CD14-positive monocyte (primary cell): ENCODE data around the gene CDH4. TPM values are rescaled to one million over a fixed set of nuclear protein-coding genes. Genes with fewer than 3 reads are reported as not detected.

Source experiments
- DNase-seq, 3 donors: peaks; one replicate each; pipeline ENCODE4 v3.0.0-alpha.2; 2011 to 2022
- H2AFZ ChIP-seq: 2 replicates; pipeline ENCODE4 v1.6.0; 2012; ENCODE audit warnings: mild to moderate bottlenecking, low read depth, low read length, inconsistent platforms; ENCODE audit not compliant: insufficient read depth, poor library complexity, severe bottlenecking
- H3K27ac ChIP-seq, 2 donors: 1 replicate in 1 of 2; 2 replicates in 1 of 2; pipeline ENCODE4 v1.5.1; 2012 to 2013; ENCODE audit warnings: low read length in 2 of 2, control low read depth in 1 of 2, inconsistent platforms in 1 of 2, low read depth in 1 of 2, mild to moderate bottlenecking in 1 of 2
- H3K27me3 ChIP-seq, 2 donors: one replicate each; pipeline versions ENCODE4 v1.6.0 to v1.6.1; 2011 to 2013; ENCODE audit warnings: low read length in 2 of 2; ENCODE audit not compliant: control insufficient read depth in 2 of 2, insufficient read depth in 2 of 2
- H3K36me3 ChIP-seq, 2 donors: replicated peaks in 1 of 2; 1 replicate in 1 of 2; 2 replicates in 1 of 2; pipeline versions ENCODE4 v1.5.1 to v1.6.1; 2012 to 2013; ENCODE audit warnings: low read length in 2 of 2, control low read depth in 1 of 2, inconsistent platforms in 1 of 2, mild to moderate bottlenecking in 1 of 2; ENCODE audit not compliant: insufficient read depth in 2 of 2, control insufficient read depth in 1 of 2
- H3K4me1 ChIP-seq, 2 donors: 1 replicate in 1 of 2; 2 replicates in 1 of 2; pipeline versions ENCODE4 v1.5.1 to v1.6.1; 2012 to 2013; ENCODE audit warnings: low read length in 2 of 2, control low read depth in 1 of 2, inconsistent platforms in 1 of 2, mild to moderate bottlenecking in 1 of 2, moderate library complexity in 1 of 2; ENCODE audit not compliant: insufficient read depth in 2 of 2, control insufficient read depth in 1 of 2
- H3K4me2 ChIP-seq: replicated peaks from 2 replicates; pipeline ENCODE3; 2012; ENCODE audit warnings: low read length, moderate library complexity, mild to moderate bottlenecking; ENCODE audit not compliant: poor library complexity, severe bottlenecking; ENCODE audit errors: extremely low read depth
- H3K4me3 ChIP-seq, 3 experiments: fragments of 200-600 bp in 1 of 3; sonication (generic) in 1 of 3; replicated peaks in 1 of 3; 1 replicate in 2 of 3; 2 replicates in 1 of 3; pipeline ENCODE4 v1.5.1; 2011 to 2013; ENCODE audit warnings: low read length in 3 of 3, mild to moderate bottlenecking in 3 of 3, control low read depth in 2 of 3, low read depth in 2 of 3, inconsistent platforms in 1 of 3, moderate library complexity in 1 of 3
- H3K79me2 ChIP-seq: 2 replicates; pipeline ENCODE4 v1.6.0; 2012; ENCODE audit warnings: mild to moderate bottlenecking, control low read depth, inconsistent platforms, low read length, moderate library complexity; ENCODE audit not compliant: insufficient read depth
- H3K9ac ChIP-seq: 2 replicates; pipeline ENCODE4 v1.6.0; 2017; ENCODE audit warnings: low read length, mild to moderate bottlenecking; ENCODE audit not compliant: insufficient read depth, poor library complexity, severe bottlenecking
- H3K9me3 ChIP-seq, 2 donors: replicated peaks in 1 of 2; 1 replicate in 1 of 2; 2 replicates in 1 of 2; pipeline versions ENCODE4 v1.5.1 to v1.6.1; 2012 to 2013; ENCODE audit warnings: low read length in 2 of 2, control low read depth in 1 of 2; ENCODE audit not compliant: control insufficient read depth in 1 of 2, insufficient read depth in 1 of 2
- H4K20me1 ChIP-seq: 2 replicates; pipeline ENCODE4 v1.6.0; 2012; ENCODE audit warnings: mild to moderate bottlenecking, low read length, control low read depth, moderate library complexity; ENCODE audit not compliant: insufficient read depth
- H3K27ac Mint-ChIP-seq, 7 donors: one replicate each; pipeline ENCODE4 v1.8.0; 2020; ENCODE audit warnings: mild to moderate bottlenecking in 7 of 7, mixed read lengths in 7 of 7, moderate library complexity in 6 of 7, inconsistent platforms in 2 of 7
- H3K27me3 Mint-ChIP-seq, 3 donors: one replicate each; pipeline ENCODE4 v1.8.0; 2021 to 2022; ENCODE audit warnings: low read depth in 3 of 3, mild to moderate bottlenecking in 3 of 3, mixed read lengths in 3 of 3, moderate library complexity in 3 of 3, inconsistent platforms in 1 of 3
- H3K36me3 Mint-ChIP-seq, 2 donors: one replicate each; pipeline ENCODE4 v1.8.0; 2020; ENCODE audit warnings: mixed read lengths in 2 of 2, inconsistent platforms in 1 of 2, mild to moderate bottlenecking in 1 of 2
- H3K4me1 Mint-ChIP-seq: one replicate; pipeline ENCODE4 v1.8.0; 2020; ENCODE audit warnings: mild to moderate bottlenecking, mixed read lengths
- H3K4me3 Mint-ChIP-seq, 2 donors: one replicate each; pipeline ENCODE4 v1.8.0; 2020; ENCODE audit warnings: mild to moderate bottlenecking in 2 of 2, mixed read lengths in 2 of 2, moderate library complexity in 1 of 2
- H3K9me3 Mint-ChIP-seq, 7 donors: one replicate each; pipeline ENCODE4 v1.8.0; 2020 to 2022; ENCODE audit warnings: mixed read lengths in 7 of 7, mild to moderate bottlenecking in 6 of 7, moderate library complexity in 6 of 7, inconsistent platforms in 2 of 7
- WGBS: methylation state at CpG from one replicate; pipeline ENCODE4 v1.1.5; 2013; ENCODE audit warnings: missing lambda C conversion rate; ENCODE audit not compliant: insufficient coverage; 5-methylcytosine and 5-hydroxymethylcytosine counted together
- intact Hi-C, 2 donors: fragments of 100-400 bp; cut with micrococcal nuclease; formaldehyde crosslinking; loops; one replicate each; pipeline versions ENCODE4 v1.15.0 to v1.15.1; 2023
- polyA plus RNA-seq, 3 donors: library from polyadenylated mRNA; depleted of rRNA in 1 of 3; unstranded in 2 of 3; stranded (reverse) in 1 of 3; fragments of 300-500 nt in 2 of 3; fragments of >200 nt in 1 of 3; fragmentation: Illumina TruSeq in 2 of 3; gene quantifications; 1 replicate in 2 of 3; 2 replicates in 1 of 3; pipeline ENCODE4 v1.2.3, GENCODE V29; 2012 to 2021
- TF ChIP-seq, protein P1 (sequence below): fragments of 200-600 bp; IDR thresholded peaks from one replicate; pipeline ENCODE4 v1.8.0; 2022; ENCODE audit warnings: antibody characterized with exemption, mild to moderate bottlenecking

The CDH4 gene
- polyA plus RNA-seq, 3 donors, result not detected

- Mint-ChIP-seq H3K27me3 (no peaks in the 10 kb centered on the region), H3K9me3 (peaks cover 17 to 76% (median 64%) of the 10 kb centered on the region in 7 donors), H3K36me3 (no peaks in the 10 kb centered on the region), H3K27ac (no peak overlapping the region), H3K4me1 (no peaks in the 10 kb centered on the region), H3K4me3 (no peak overlapping the region)
- H3K9me3 ChIP-seq, result peaks cover 23 to 86% of the 10 kb centered on the region in 2 donors
- intact Hi-C loops, result no loop called here
- no peaks in the 10 kb centered on the region for H3K36me3 ChIP-seq
- no peak overlapping the region for H3K4me2 ChIP-seq
- DNase-seq, result no peak
- TF ChIP-seq, protein P1, sequence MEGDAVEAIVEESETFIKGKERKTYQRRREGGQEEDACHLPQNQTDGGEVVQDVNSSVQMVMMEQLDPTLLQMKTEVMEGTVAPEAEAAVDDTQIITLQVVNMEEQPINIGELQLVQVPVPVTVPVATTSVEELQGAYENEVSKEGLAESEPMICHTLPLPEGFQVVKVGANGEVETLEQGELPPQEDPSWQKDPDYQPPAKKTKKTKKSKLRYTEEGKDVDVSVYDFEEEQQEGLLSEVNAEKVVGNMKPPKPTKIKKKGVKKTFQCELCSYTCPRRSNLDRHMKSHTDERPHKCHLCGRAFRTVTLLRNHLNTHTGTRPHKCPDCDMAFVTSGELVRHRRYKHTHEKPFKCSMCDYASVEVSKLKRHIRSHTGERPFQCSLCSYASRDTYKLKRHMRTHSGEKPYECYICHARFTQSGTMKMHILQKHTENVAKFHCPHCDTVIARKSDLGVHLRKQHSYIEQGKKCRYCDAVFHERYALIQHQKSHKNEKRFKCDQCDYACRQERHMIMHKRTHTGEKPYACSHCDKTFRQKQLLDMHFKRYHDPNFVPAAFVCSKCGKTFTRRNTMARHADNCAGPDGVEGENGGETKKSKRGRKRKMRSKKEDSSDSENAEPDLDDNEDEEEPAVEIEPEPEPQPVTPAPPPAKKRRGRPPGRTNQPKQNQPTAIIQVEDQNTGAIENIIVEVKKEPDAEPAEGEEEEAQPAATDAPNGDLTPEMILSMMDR, result no peak
- no peak overlapping the region for H2AFZ ChIP-seq
- no peak overlapping the region for H3K9ac ChIP-seq
- H3K4me3 ChIP-seq, result no peak overlapping the region
- no peaks in the 10 kb centered on the region for H3K27me3 ChIP-seq
- no peaks in the 10 kb centered on the region for H4K20me1 ChIP-seq
- H3K79me2 ChIP-seq, result no peaks in the 10 kb centered on the region
- 86% methylated on average over 10 of the region's 14 CpGs for WGBS
- no peak overlapping the region for H3K27ac ChIP-seq
- no peaks in the 10 kb centered on the region for H3K4me1 ChIP-seq
Measured at GRCh38 chr20:61394088-61394799, 142.2 kb downstream of the CDH4 start.

GRCh38 chr20:61396262-61396848 lies 144.3 kb downstream of the CDH4 start:
- no peaks in the 10 kb centered on the region for H3K36me3 Mint-ChIP-seq
- no peaks in the 10 kb centered on the region for H3K79me2 ChIP-seq
- no peak overlapping the region for H2AFZ ChIP-seq

More at GRCh38 chr20:61396262-61396848, 144.3 kb downstream of the CDH4 start:
- no peak overlapping the region for H3K27ac ChIP-seq
- H3K4me3 Mint-ChIP-seq, result no peak overlapping the region
- no peaks in the 10 kb centered on the region for H3K27me3 ChIP-seq
- no peaks in the 10 kb centered on the region for H3K4me1 ChIP-seq
- H3K4me3 ChIP-seq, result no peak overlapping the region
- H4K20me1 ChIP-seq, result no peaks in the 10 kb centered on the region
- no peaks in the 10 kb centered on the region for H3K4me1 Mint-ChIP-seq
- no peaks in the 10 kb centered on the region for H3K36me3 ChIP-seq
- TF ChIP-seq, protein P1, result no peak
- H3K9me3 ChIP-seq, result peaks cover 22 to 86% of the 10 kb centered on the region in 2 donors
- no peak overlapping the region for H3K4me2 ChIP-seq
- no peak for DNase-seq
- H3K27ac Mint-ChIP-seq, result no peak overlapping the region
- H3K9ac ChIP-seq, result no peak overlapping the region
- intact Hi-C loops, result no loop called here
- H3K9me3 Mint-ChIP-seq, result peaks cover 10 to 72% (median 60%) of the 10 kb centered on the region in 7 donors
- WGBS, result 93% methylated on average over 11 of the region's 19 CpGs
- H3K27me3 Mint-ChIP-seq, result no peaks in the 10 kb centered on the region
